Astrocyte (in vitro differentiated cells and primary cell): ENCODE measurements around the gene UTP14A. TPM values are rescaled to one million over a fixed set of nuclear protein-coding genes. Genes with fewer than 3 reads are reported as not detected.

Experiments used
- DNase-seq: peaks from one replicate; pipeline ENCODE4 v3.0.0-alpha.2; 2010; ENCODE audit warnings: low read depth
- FAIRE-seq: peaks from 2 replicates; lab custom pipeline; 2011; peaks lifted over from hg19 to GRCh38; lab: Jason Lieb, UNC
- H2AFZ ChIP-seq: 2 replicates; pipeline ENCODE4 v1.6.0; 2012; ENCODE audit warnings: low read depth, low read length, inconsistent platforms
- H3K27ac ChIP-seq: 2 replicates; pipeline ENCODE4 v1.5.1; 2011; ENCODE audit warnings: low read depth, low read length, inconsistent platforms
- H3K27me3 ChIP-seq: 2 replicates; pipeline ENCODE4 v1.6.0; 2011; ENCODE audit warnings: low read length, inconsistent platforms; ENCODE audit not compliant: insufficient read depth
- H3K36me3 ChIP-seq: 2 replicates; pipeline ENCODE4 v1.5.1; 2011; ENCODE audit warnings: low read length, inconsistent platforms; ENCODE audit not compliant: insufficient read depth
- H3K4me1 ChIP-seq: 2 replicates; pipeline ENCODE4 v1.5.1; 2011; ENCODE audit warnings: low read length, inconsistent platforms; ENCODE audit not compliant: insufficient read depth
- H3K4me2 ChIP-seq: 2 replicates; pipeline ENCODE4 v1.6.0; 2012; ENCODE audit warnings: low read length, inconsistent platforms
- H3K4me3 ChIP-seq: 2 replicates; pipeline ENCODE4 v1.5.1; 2011; ENCODE audit warnings: low read depth, mild to moderate bottlenecking, low read length, inconsistent platforms; ENCODE audit not compliant: insufficient read depth
- H3K79me2 ChIP-seq: 2 replicates; pipeline ENCODE4 v1.6.0; 2012; ENCODE audit warnings: mild to moderate bottlenecking, low read length, inconsistent platforms; ENCODE audit not compliant: insufficient read depth
- H3K9ac ChIP-seq: 2 replicates; pipeline ENCODE4 v1.6.0; 2012; ENCODE audit warnings: mild to moderate bottlenecking, low read length, inconsistent platforms
- H3K9me3 ChIP-seq: 2 replicates; pipeline ENCODE4 v1.5.1; 2012; ENCODE audit warnings: low read depth, mild to moderate bottlenecking, low read length, inconsistent platforms; ENCODE audit not compliant: insufficient read depth
- H4K20me1 ChIP-seq: 2 replicates; pipeline ENCODE4 v1.6.0; 2012; ENCODE audit warnings: low read length, inconsistent platforms; ENCODE audit not compliant: insufficient read depth
- H3K27ac Mint-ChIP-seq: one replicate; pipeline ENCODE4 v1.8.0; 2021; ENCODE audit warnings: mild to moderate bottlenecking, mixed read lengths; ENCODE audit not compliant: unreplicated experiment
- H3K27me3 Mint-ChIP-seq: one replicate; pipeline ENCODE4 v1.8.0; 2021; ENCODE audit warnings: low read depth, mixed read lengths; ENCODE audit not compliant: unreplicated experiment
- H3K36me3 Mint-ChIP-seq: one replicate; pipeline ENCODE4 v1.8.0; 2021; ENCODE audit warnings: low read depth, mixed read lengths; ENCODE audit not compliant: unreplicated experiment
- H3K4me1 Mint-ChIP-seq: one replicate; pipeline ENCODE4 v1.8.0; 2021; ENCODE audit warnings: low read depth, mixed read lengths; ENCODE audit not compliant: unreplicated experiment
- H3K4me3 Mint-ChIP-seq: one replicate; pipeline ENCODE4 v1.8.0; 2021; ENCODE audit warnings: mild to moderate bottlenecking, moderate library complexity, mixed read lengths; ENCODE audit not compliant: unreplicated experiment
- H3K9me3 Mint-ChIP-seq: one replicate; pipeline ENCODE4 v1.8.0; 2021; ENCODE audit warnings: mild to moderate bottlenecking, mixed read lengths; ENCODE audit not compliant: unreplicated experiment
- EZH2 ChIP-seq: IDR thresholded peaks from 2 replicates; pipeline ENCODE4 v1.6.1; 2012; ENCODE audit warnings: mild to moderate bottlenecking, low read length, inconsistent platforms; ENCODE audit not compliant: insufficient read depth
- total RNA-seq: library from RNA; stranded (reverse); gene quantifications from 2 replicates; pipeline ENCODE4 v1.2.1, GENCODE V29; 2021
- TF ChIP-seq, protein P1 (sequence below): IDR thresholded peaks from 2 replicates; pipeline ENCODE4 v1.5.1; 2011; ENCODE audit warnings: low read depth, mild to moderate bottlenecking, inconsistent platforms, low read length, moderate library complexity; ENCODE audit not compliant: insufficient read depth

UTP14A gene
- total RNA-seq, 1 donor from 2014 or later: 22.2 TPM

DNA sequence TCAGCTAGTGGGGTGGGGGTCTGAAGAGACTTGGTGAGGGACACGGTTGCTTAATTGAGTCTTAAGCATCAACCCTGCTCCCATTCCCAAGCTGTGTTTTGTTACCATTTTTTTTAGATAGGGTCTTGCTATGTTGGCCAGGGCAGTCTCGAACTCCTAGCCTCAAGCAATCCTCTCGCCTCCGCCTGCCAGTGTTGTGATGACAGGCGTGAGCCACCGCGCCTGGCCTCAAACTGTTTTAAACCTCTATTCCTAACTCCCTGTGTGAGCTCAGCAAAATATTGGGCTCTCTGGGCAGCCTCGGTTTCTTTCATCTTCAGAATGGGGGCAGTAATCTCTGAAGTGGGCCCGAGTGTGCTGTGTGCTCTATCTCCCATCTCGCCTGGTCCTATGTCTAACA is 50.2 kb downstream of the UTP14A start:
- Histone ChIP-seq H3K27me3 (no peaks in the 10 kb centered on the region), H3K27ac (no peak overlapping the region), H3K4me2 (no peak overlapping the region), H3K36me3 (no peaks in the 10 kb centered on the region), H3K9ac (no peak overlapping the region), H3K4me3 (no peak overlapping the region), H3K79me2 (no peaks in the 10 kb centered on the region), H3K9me3 (no peaks in the 10 kb centered on the region), H2AFZ (no peak overlapping the region), H3K4me1 (peaks cover 3% of the 10 kb centered on the region), H4K20me1 (no peaks in the 10 kb centered on the region)
- H3K4me1 Mint-ChIP-seq: no peaks in the 10 kb centered on the region
- FAIRE-seq (no peak), DNase-seq (no peak)
- H3K9me3 Mint-ChIP-seq: no peaks in the 10 kb centered on the region
- no peak overlapping the region for H3K27ac Mint-ChIP-seq
- no peak for TF ChIP-seq EZH2
- TF ChIP-seq, protein P1, sequence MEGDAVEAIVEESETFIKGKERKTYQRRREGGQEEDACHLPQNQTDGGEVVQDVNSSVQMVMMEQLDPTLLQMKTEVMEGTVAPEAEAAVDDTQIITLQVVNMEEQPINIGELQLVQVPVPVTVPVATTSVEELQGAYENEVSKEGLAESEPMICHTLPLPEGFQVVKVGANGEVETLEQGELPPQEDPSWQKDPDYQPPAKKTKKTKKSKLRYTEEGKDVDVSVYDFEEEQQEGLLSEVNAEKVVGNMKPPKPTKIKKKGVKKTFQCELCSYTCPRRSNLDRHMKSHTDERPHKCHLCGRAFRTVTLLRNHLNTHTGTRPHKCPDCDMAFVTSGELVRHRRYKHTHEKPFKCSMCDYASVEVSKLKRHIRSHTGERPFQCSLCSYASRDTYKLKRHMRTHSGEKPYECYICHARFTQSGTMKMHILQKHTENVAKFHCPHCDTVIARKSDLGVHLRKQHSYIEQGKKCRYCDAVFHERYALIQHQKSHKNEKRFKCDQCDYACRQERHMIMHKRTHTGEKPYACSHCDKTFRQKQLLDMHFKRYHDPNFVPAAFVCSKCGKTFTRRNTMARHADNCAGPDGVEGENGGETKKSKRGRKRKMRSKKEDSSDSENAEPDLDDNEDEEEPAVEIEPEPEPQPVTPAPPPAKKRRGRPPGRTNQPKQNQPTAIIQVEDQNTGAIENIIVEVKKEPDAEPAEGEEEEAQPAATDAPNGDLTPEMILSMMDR: no peak
- no peaks in the 10 kb centered on the region for H3K36me3 Mint-ChIP-seq
- H3K4me3 Mint-ChIP-seq: no peak overlapping the region
- H3K27me3 Mint-ChIP-seq: peaks cover 34% of the 10 kb centered on the region

DNA sequence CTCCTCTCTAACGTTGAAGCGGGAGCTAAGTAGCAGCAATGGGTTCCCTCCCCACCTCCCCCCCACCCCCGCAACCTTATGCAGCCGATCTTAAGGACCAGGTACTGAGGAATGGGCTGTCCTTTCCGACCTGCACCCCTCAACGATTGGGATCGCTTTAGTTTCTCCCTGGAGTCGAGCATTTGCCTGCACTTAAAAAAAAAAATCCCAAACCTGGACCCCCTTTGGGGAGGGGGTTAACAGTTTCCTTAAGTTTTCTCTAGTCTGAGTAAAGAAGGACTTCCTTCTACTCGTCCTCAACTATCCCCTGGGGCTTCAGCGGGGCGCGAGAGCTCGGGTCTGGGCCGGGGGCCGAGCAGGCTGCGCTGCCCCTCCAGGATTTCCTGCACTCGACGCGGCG is 50.8 kb downstream of the UTP14A start:
- no peak overlapping the region for H3K27ac Mint-ChIP-seq
- Histone ChIP-seq H2AFZ (no peak overlapping the region), H4K20me1 (no peaks in the 10 kb centered on the region), H3K4me2 (peak overlapping the region; percentile 54), H3K27ac (no peak overlapping the region), H3K9me3 (no peaks in the 10 kb centered on the region), H3K79me2 (no peaks in the 10 kb centered on the region), H3K36me3 (no peaks in the 10 kb centered on the region), H3K4me1 (peaks cover 3% of the 10 kb centered on the region), H3K27me3 (no peaks in the 10 kb centered on the region), H3K4me3 (peak overlapping the region; percentile 23), H3K9ac (no peak overlapping the region)
- no peaks in the 10 kb centered on the region for H3K36me3 Mint-ChIP-seq
- H3K9me3 Mint-ChIP-seq: no peaks in the 10 kb centered on the region
- H3K4me3 Mint-ChIP-seq: no peak overlapping the region
- FAIRE-seq (no peak), DNase-seq (no peak)
- H3K27me3 Mint-ChIP-seq: peaks cover 34% of the 10 kb centered on the region
- no peaks in the 10 kb centered on the region for H3K4me1 Mint-ChIP-seq
- TF ChIP-seq, protein P1: no peak
- TF ChIP-seq EZH2: no peak

DNA sequence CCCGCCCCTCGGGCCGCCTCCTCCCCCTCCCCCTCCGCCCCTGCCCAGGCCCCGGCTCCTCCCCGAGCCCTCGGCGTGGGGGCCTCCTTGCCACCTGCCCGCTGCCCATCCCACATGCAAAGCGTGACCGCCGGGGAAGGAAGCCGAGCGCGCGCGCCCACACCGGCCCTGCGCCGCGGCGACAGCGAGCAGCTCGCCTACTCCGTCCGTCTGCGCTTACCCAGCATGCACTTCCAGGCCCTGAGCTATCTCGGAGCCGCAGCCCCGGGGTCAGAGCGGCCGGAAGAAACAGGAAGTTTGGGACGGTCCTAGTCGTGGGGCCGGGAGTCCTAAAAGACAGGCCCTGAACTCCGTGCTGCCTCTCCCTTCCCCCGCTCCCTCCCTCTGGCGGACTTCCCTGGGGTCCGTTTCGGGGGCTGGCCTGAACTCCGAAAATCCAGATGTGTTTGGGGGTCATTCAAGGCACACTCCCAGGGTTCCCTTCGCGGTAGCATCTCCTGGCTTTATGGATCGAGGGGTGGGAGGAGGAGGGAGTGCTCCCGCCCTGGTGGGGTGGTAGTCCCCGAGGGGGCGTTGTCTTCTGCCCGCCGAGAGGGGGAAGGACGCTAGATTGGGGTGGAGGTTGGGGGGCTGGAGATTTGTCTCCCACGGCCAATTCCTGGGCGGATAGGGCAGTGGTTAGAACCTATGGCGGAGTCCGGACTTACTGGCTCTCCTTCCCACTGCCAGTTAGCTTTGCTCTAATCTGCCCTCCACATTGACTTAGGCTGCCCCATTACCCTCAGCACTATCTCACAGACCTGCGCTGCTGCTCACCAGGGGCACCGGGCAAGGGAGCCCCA is 51.5 kb downstream of the UTP14A start:
- H3K79me2 ChIP-seq: no peaks in the 10 kb centered on the region
- DNase-seq: peak; percentile 18
- H3K9me3 ChIP-seq: no peaks in the 10 kb centered on the region
- H3K4me3 ChIP-seq: peak overlapping the region; percentile 42
- Mint-ChIP-seq H3K9me3 (no peaks in the 10 kb centered on the region), H3K4me1 (no peaks in the 10 kb centered on the region), H3K27ac (no peak overlapping the region), H3K27me3 (peaks cover 30% of the 10 kb centered on the region), H3K4me3 (no peak overlapping the region), H3K36me3 (no peaks in the 10 kb centered on the region)
- no peak for TF ChIP-seq EZH2
- TF ChIP-seq, protein P1: no peak
- H3K27ac ChIP-seq: no peak overlapping the region
- H3K9ac ChIP-seq: no peak overlapping the region
- FAIRE-seq: no peak
- no peaks in the 10 kb centered on the region for H4K20me1 ChIP-seq
- no peaks in the 10 kb centered on the region for H3K27me3 ChIP-seq
- H3K36me3 ChIP-seq: no peaks in the 10 kb centered on the region
- H2AFZ ChIP-seq: peak overlapping the region; percentile 80
- peak overlapping the region; percentile 82 for H3K4me2 ChIP-seq
- H3K4me1 ChIP-seq: peaks cover 3% of the 10 kb centered on the region
